Suprapubic skin (tissue), 4 donors: Measurements from ENCODE around the gene SETD7. TPM values are rescaled to one million over a fixed set of nuclear protein-coding genes. Genes with fewer than 3 reads are reported as not detected.

Source experiments
- DNase-seq, 2 donors: peaks; one replicate each; pipeline ENCODE4 v3.0.0-alpha.2; 2019; ENCODE audit warnings: low spot score in 2 of 2
- H3K27ac ChIP-seq: fragments of 200-600 bp; sonication (generic); one replicate; pipeline ENCODE4 v1.5.1; 2019
- H3K27me3 ChIP-seq: fragments of 200-600 bp; sonication (generic); one replicate; pipeline ENCODE4 v1.5.1; 2019
- H3K36me3 ChIP-seq: fragments of 200-600 bp; sonication (generic); one replicate; pipeline ENCODE4 v1.5.1; 2019
- H3K4me1 ChIP-seq: fragments of 200-600 bp; sonication (generic); one replicate; pipeline ENCODE4 v1.5.1; 2019
- H3K4me3 ChIP-seq: fragments of 200-600 bp; sonication (generic); one replicate; pipeline ENCODE4 v1.5.1; 2019; ENCODE audit warnings: mild to moderate bottlenecking
- H3K9me3 ChIP-seq: fragments of 200-600 bp; sonication (generic); one replicate; pipeline ENCODE4 v1.5.1; 2019
- CTCF ChIP-seq, 2 donors: fragments of 200-600 bp in 1 of 2; fragments of 450-650 bp in 1 of 2; sonication (generic) in 1 of 2; IDR thresholded peaks; one replicate each; pipeline ENCODE4 v1.5.1; 2016 to 2019; ENCODE audit warnings: antibody characterized with exemption in 2 of 2, mild to moderate bottlenecking in 1 of 2, moderate library complexity in 1 of 2
- EP300 ChIP-seq: sonication (generic); formaldehyde crosslinking; IDR thresholded peaks from one replicate; pipeline ENCODE4 v1.6.1; 2017; ENCODE audit warnings: antibody characterized with exemption
- POLR2A ChIP-seq, 2 donors: fragments of 450-650 bp; IDR thresholded peaks; one replicate each; pipeline ENCODE4 v1.6.1; 2017; ENCODE audit warnings: antibody characterized with exemption in 2 of 2, mild to moderate bottlenecking in 2 of 2, moderate library complexity in 2 of 2
- POLR2AphosphoS5 ChIP-seq, 3 donors: sonication (generic); formaldehyde crosslinking; IDR thresholded peaks; one replicate each; pipeline ENCODE4 v1.6.1; 2017; ENCODE audit warnings: antibody characterized with exemption in 3 of 3
- WGBS: methylation state at CpG from one replicate; pipeline ENCODE4 v1.1.5; 2018; 5-methylcytosine and 5-hydroxymethylcytosine counted together
- total RNA-seq, 4 donors: library from RNA; depleted of rRNA; stranded (reverse); fragments of >200 nt; gene quantifications; one replicate each; pipeline ENCODE4 v1.1.0, GENCODE V29; 2016

The SETD7 gene
- total RNA-seq, 4 donors from 2014 or later: 41.8 to 46.6 (median 43.9) TPM

DNA sequence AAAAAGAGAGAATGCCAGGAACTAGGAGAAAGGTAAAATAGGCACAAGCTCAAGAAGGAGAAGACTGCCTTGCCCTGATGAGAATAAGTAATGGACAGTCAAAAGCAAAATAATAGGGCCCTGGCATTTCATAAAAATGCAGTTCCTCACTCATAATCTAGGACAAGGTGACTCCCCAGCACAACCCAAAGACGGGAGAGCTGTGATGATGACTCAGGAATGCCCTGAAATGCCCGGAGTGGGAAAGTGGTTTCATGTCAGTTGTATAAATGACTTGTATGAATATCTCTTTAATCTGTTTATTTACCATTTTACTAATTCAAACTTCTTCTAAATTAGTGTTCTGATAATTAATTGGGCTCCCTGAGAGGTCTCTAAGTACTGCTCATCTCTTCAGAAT, 28.8 kb upstream of the SETD7 start:
- WGBS: 63% methylated on average over 2 of the region's 2 CpGs
- DNase-seq: peak in 1 of 2 donors; percentile 7
- no peak for TF ChIP-seq POLR2A (IDR thresholded peaks at IDR 0.05)
- TF ChIP-seq EP300: no peak
- no peak for TF ChIP-seq CTCF (IDR thresholded peaks at IDR 0.05)
- TF ChIP-seq POLR2AphosphoS5 (IDR thresholded peaks at IDR 0.05): no peak

GRCh38 chr4:139584013-139584412, 28.0 kb upstream of the SETD7 start:
- TF ChIP-seq POLR2AphosphoS5 (IDR thresholded peaks at IDR 0.05) (no peak), POLR2A (IDR thresholded peaks at IDR 0.05) (no peak), EP300 (no peak), CTCF (IDR thresholded peaks at IDR 0.05) (no peak)
- DNase-seq: no peak
- H3K4me1 ChIP-seq: no peaks in the 10 kb centered on the region
- no peaks in the 10 kb centered on the region for H3K36me3 ChIP-seq
- H3K27me3 ChIP-seq: no peaks in the 10 kb centered on the region
- H3K4me3 ChIP-seq: no peak overlapping the region
- no peak overlapping the region for H3K27ac ChIP-seq
- H3K9me3 ChIP-seq: no peaks in the 10 kb centered on the region
- WGBS: 88% methylated on average over 2 of the region's 2 CpGs

More for the DNA sequence above, 28.8 kb upstream of the SETD7 start:
- Histone ChIP-seq H3K36me3 (no peaks in the 10 kb centered on the region), H3K27ac (no peak overlapping the region), H3K4me3 (no peak overlapping the region), H3K4me1 (no peaks in the 10 kb centered on the region), H3K27me3 (no peaks in the 10 kb centered on the region), H3K9me3 (no peaks in the 10 kb centered on the region)

DNA sequence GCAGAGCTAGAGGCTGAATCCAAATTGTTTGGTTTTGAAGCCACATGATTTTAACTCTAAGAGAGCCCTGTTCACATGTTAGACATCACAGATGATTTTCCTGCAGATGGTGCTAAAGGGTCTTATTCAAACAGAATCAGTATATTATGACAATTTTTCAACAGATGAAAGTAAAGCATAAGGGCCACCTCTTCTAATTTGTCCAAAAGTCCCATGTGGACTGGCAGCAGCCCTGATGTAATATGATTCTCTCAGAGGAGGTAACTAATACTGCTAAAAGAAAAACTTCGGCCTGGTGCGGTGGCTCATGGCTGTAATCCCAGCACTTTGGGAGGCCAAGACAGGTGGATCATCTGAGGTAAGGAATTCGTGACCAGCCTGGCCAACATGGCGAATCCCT, 26.0 kb upstream of the SETD7 start:
- no peak for DNase-seq
- Histone ChIP-seq H3K27me3 (no peaks in the 10 kb centered on the region), H3K36me3 (no peaks in the 10 kb centered on the region), H3K9me3 (no peaks in the 10 kb centered on the region), H3K4me1 (no peaks in the 10 kb centered on the region), H3K4me3 (no peak overlapping the region), H3K27ac (no peak overlapping the region)
- WGBS: 71% methylated on average over 4 of the region's 4 CpGs
- TF ChIP-seq EP300 (no peak), CTCF (IDR thresholded peaks at IDR 0.05) (no peak)

- H3K4me1 ChIP-seq: no peaks in the 10 kb centered on the region
- H3K27ac ChIP-seq: no peak overlapping the region
- WGBS: 73% methylated on average over 8 of the region's 8 CpGs
- H3K9me3 ChIP-seq: no peaks in the 10 kb centered on the region
- no peaks in the 10 kb centered on the region for H3K27me3 ChIP-seq
- H3K36me3 ChIP-seq: no peaks in the 10 kb centered on the region
- no peak for TF ChIP-seq CTCF (IDR thresholded peaks at IDR 0.05)
- no peak overlapping the region for H3K4me3 ChIP-seq
- no peak for DNase-seq
Observed at GRCh38 chr4:139581096-139581495, 25.1 kb upstream of the SETD7 start.

DNA sequence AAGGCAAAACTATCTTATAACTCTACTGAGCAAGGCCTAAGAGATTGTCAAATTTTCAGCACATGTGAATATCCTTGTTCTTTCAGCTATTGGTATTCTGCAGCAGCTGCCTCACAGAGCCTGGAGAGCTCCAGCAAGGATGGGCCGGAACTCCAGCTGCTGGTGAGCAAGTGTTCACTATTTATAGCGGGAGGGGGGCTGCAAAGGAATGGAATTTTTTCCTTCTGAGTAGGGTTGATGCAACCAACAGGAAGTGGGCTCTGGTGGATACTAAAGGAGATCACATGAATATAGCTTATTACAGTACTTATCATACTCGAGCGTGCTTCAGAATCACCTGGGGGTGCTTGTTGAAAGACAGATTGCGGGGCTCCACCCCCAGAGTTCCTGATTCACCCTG, 20.2 kb upstream of the SETD7 start:
- DNase-seq: no peak
- no peaks in the 10 kb centered on the region for H3K9me3 ChIP-seq
- H3K27ac ChIP-seq: no peak overlapping the region
- no peaks in the 10 kb centered on the region for H3K27me3 ChIP-seq
- no peak overlapping the region for H3K4me3 ChIP-seq
- no peaks in the 10 kb centered on the region for H3K36me3 ChIP-seq
- H3K4me1 ChIP-seq: no peaks in the 10 kb centered on the region
- WGBS: 89% methylated on average over 5 of the region's 5 CpGs
- TF ChIP-seq POLR2AphosphoS5 (IDR thresholded peaks at IDR 0.05): no peak

DNA sequence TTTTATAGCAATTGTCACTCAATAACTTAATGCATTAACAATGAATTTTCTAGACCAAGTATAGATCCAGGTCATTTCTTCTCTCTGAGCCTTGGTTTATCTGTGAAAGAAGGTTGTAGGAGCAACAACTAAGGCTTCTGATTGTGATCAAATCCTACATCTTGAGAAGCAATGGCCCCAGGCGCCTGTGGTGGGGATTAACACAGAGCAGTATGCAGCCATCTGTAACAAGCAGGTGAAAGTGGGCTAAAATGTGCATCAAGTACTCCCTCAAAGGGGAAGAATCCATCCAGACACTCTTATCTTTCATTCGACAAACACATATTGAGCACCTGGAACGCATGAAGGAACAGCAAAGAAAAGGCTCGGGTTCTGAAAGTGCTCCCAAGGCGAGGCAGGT, 19.1 kb upstream of the SETD7 start:
- no peaks in the 10 kb centered on the region for H3K4me1 ChIP-seq
- WGBS: 93% methylated on average over 5 of the region's 5 CpGs
- no peaks in the 10 kb centered on the region for H3K27me3 ChIP-seq

More for the DNA sequence above, 19.1 kb upstream of the SETD7 start:
- H3K4me3 ChIP-seq: no peak overlapping the region
- H3K27ac ChIP-seq: no peak overlapping the region
- H3K9me3 ChIP-seq: no peaks in the 10 kb centered on the region
- TF ChIP-seq CTCF (IDR thresholded peaks at IDR 0.05) (no peak), EP300 (no peak), POLR2A (IDR thresholded peaks at IDR 0.05) (no peak)
- no peaks in the 10 kb centered on the region for H3K36me3 ChIP-seq
- no peak for DNase-seq
